ENCODE data around the gene PGAP6.

The PGAP6 gene

DNA sequence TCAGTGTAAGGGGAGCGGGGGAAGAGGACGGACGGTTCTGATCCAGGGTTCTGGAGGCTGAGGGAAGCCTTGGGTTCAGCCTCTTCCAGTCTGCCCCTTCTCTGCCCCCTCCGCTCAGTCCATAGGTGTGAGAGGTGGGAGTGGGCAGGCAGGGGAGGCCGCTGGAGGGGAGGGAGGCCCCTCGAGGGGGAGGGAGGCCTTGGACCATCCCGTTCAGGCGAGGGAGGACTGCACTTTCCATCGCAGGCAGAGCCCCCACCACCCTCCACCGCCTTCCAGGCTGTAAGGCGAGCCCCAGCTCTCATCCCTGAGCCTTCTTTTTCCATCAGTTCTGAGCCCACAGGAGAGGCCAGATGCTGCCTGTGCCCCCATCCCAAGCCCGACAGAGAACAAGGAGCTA is 25.0 kb downstream of the PGAP6 start:
- peak; percentile 3 for DNase-seq (ENCODE audit: extremely low read depth, insufficient read length)
- TF ChIP-seq, protein P1, sequence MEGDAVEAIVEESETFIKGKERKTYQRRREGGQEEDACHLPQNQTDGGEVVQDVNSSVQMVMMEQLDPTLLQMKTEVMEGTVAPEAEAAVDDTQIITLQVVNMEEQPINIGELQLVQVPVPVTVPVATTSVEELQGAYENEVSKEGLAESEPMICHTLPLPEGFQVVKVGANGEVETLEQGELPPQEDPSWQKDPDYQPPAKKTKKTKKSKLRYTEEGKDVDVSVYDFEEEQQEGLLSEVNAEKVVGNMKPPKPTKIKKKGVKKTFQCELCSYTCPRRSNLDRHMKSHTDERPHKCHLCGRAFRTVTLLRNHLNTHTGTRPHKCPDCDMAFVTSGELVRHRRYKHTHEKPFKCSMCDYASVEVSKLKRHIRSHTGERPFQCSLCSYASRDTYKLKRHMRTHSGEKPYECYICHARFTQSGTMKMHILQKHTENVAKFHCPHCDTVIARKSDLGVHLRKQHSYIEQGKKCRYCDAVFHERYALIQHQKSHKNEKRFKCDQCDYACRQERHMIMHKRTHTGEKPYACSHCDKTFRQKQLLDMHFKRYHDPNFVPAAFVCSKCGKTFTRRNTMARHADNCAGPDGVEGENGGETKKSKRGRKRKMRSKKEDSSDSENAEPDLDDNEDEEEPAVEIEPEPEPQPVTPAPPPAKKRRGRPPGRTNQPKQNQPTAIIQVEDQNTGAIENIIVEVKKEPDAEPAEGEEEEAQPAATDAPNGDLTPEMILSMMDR (IDR thresholded peaks at IDR 0.05; ENCODE audit: insufficient read depth, low read length, poor library complexity, severe bottlenecking) = no peak
- H3K27me3 ChIP-seq (replicated peaks; ENCODE audit: control insufficient read depth, insufficient read depth, low read length) = no peaks in the 10 kb centered on the region
- H3K4me3 ChIP-seq (replicated peaks; ENCODE audit: low read depth, low read length) = no peak overlapping the region
- H3K36me3 ChIP-seq (ENCODE audit: control insufficient read depth, insufficient read depth, low read length) = no peaks in the 10 kb centered on the region

DNA sequence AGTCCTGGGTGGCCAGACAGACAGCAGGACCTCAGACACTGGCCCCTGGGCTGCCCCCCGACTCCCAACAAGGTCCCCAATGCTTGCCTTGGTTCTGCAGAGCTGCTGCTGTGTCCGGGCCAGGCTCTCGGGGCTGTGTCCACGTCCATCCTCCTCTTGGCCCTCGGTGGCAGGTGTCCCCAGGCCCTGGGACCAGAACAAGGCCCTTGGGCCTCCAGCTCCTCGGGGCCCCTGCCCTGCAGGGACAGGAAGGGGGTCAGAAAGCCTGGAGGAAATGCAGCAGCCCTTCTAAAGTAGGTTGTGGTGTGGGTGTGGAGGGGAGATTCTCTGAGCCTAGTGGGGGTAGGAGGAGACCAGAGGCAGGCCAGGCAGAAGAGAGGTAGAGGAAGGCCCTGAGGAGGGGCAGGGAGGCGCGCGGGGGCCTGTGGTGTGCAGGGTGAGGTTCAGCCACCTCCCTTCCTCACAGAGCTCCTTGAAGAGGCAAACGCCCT is 26.8 kb downstream of the PGAP6 start:
- no peak for DNase-seq (ENCODE audit: extremely low read depth, insufficient read length)
- TF ChIP-seq, protein P1 (IDR thresholded peaks at IDR 0.05; ENCODE audit: insufficient read depth, low read length, poor library complexity, severe bottlenecking) = no peak
- Histone ChIP-seq H3K27me3 (replicated peaks; ENCODE audit: control insufficient read depth, insufficient read depth, low read length) (no peaks in the 10 kb centered on the region), H3K36me3 (ENCODE audit: control insufficient read depth, insufficient read depth, low read length) (no peaks in the 10 kb centered on the region), H3K4me3 (replicated peaks; ENCODE audit: low read depth, low read length) (no peak overlapping the region)

DNA sequence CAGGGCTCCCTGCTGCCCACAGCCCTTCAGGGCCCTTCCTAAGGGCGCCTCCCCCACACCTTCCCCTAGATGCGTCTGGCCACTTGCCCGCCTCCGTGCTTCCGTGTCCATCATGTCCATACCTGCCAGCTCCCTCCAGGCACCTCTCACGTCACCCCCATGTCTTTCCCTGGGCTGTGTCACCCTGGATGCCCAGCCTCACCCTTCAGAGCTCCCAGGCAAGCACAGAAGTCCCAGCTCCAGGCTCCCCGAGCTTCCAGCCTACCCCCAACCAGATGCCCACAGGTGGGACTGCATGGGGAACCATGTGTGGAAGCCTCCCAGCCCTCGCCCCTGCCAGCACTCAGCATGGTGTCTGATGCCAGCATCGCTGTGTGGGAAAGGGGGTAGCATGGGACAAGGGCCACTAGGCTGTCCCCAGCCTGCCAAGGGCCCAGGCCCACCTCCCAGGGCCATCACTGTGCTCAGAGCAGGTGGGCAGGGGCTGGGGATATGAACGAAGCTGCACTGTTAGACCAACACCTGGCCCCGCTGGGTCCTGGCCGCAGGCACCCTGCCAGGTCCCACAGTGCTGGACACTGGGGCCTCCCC is 27.4 kb downstream of the PGAP6 start:
- no peak for DNase-seq (ENCODE audit: extremely low read depth, insufficient read length)
- Histone ChIP-seq H3K27me3 (replicated peaks; ENCODE audit: control insufficient read depth, insufficient read depth, low read length) (no peaks in the 10 kb centered on the region), H3K4me3 (replicated peaks; ENCODE audit: low read depth, low read length) (no peak overlapping the region), H3K36me3 (ENCODE audit: control insufficient read depth, insufficient read depth, low read length) (no peaks in the 10 kb centered on the region)
- TF ChIP-seq, protein P1 (IDR thresholded peaks at IDR 0.05; ENCODE audit: insufficient read depth, low read length, poor library complexity, severe bottlenecking) = no peak

DNA sequence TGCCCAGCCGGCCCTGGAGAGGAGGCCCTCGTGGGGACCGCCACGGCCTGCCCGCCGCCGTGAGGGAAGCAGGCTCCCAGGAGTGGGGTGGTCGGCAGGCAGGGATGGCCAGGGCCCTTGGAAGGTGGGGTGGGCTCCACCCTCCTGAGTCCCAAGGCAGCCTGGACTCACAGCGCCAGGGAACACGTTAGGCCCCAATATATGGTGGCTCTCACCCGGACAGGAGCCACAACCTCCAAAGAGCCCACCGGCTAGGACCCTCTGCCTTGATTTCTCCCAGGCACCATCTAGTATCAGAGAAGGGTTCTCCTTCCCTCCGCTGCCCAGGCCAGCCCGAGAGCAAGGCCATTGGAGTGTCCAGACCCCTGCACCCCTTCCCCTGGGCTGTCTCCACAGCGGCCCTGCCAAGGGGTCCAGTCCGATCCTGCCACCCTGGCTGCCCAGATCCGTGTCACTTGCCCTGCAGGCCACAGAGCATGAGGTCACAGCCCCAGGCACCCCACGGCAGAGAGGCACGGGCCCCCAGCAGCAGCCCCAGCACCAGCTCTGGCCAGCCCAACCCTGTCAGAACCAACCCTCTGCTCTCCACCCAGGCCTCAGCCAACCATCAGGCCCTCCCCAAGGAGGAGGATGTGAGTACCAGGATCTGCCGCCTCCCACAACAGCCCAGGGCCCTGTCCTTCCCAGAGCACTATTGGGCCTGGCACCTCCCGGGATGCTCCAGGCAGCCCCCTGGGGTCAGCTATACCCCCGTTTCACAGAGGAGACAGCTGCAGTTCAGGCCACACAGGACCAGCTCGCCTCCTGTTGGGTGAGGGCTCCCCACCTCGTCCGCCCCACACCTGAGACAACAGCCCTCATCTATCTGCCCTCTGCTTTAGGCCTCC is 28.1 kb downstream of the PGAP6 start:
- Histone ChIP-seq H3K36me3 (ENCODE audit: control insufficient read depth, insufficient read depth, low read length) (no peaks in the 10 kb centered on the region), H3K27me3 (replicated peaks; ENCODE audit: control insufficient read depth, insufficient read depth, low read length) (no peaks in the 10 kb centered on the region), H3K4me3 (replicated peaks; ENCODE audit: low read depth, low read length) (peak overlapping the region; percentile 59)
- TF ChIP-seq, protein P1 (IDR thresholded peaks at IDR 0.05; ENCODE audit: insufficient read depth, low read length, poor library complexity, severe bottlenecking) = no peak
- DNase-seq (ENCODE audit: extremely low read depth, insufficient read length) = no peak

DNA sequence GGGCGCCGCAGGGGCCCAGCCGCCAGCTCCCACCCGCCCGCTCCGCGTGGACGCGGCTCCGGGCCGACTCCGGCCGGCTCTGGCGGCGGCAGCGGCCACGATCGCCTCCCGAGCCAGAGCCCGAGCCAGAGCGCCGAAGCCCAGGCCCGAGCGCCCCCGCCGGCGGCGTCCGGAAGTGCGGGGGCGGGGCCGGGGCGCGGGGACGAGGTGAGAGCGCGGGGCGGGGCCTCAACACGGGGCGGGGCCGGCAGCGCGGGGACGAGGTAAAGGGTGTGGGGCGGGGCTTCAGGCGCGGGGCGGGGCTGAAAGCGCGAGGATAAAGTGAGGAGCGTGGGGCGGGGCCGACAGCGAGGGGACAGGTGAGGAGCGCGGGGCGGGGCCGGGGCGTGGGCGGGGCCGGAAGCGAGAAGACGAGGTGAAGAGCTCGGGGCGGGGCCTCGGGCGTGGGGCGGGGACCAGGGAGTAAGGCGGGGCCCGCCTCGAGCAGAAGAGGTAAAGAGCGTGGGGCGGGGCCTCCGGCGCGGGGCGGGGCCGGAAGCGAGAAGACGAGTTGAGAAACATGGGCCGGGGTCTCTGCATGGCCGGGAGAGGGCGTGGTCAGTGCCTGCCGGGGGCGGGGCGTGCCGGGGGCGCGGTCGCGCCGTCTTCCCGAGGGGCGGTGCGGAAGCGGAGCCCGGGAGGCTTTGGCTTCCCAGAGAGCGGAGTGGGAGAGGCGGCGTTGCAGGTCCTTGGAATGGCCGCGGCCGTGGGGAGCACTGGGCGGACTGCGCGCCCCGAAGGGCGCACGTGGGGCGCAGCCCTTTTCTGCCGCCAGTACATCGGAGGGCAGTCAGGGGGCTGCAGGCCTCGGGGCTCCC is 29.0 kb downstream of the PGAP6 start, which contains the start of gene AXIN1:
Gene AXIN1, minus strand, starts transcription at position 177 of the 857 bp plus-strand sequence. CDS start 5,698 bp downstream, outside the sequence.
- peak; percentile 97 for DNase-seq (ENCODE audit: extremely low read depth, insufficient read length)
- no peaks in the 10 kb centered on the region for H3K27me3 ChIP-seq (replicated peaks; ENCODE audit: control insufficient read depth, insufficient read depth, low read length)
- no peaks in the 10 kb centered on the region for H3K36me3 ChIP-seq (ENCODE audit: control insufficient read depth, insufficient read depth, low read length)
- peak within 1 kb of the TSS; percentile 77 for H3K4me3 ChIP-seq (replicated peaks; ENCODE audit: low read depth, low read length)
- TF ChIP-seq, protein P1 (IDR thresholded peaks at IDR 0.05; ENCODE audit: insufficient read depth, low read length, poor library complexity, severe bottlenecking) = no peak
